Smooth muscle cell (in vitro differentiated cells): ENCODE results near the gene MAGIX. TPM values are rescaled to one million over a fixed set of nuclear protein-coding genes. Genes with fewer than 3 reads are reported as not detected.

ENCODE experiments used
- DNase-seq: peaks from one replicate; lab custom pipeline; 2025; ENCODE audit not compliant: unreplicated experiment; lab: John Stamatoyannopoulos, UW
- H2AFZ ChIP-seq: fragments of 200-600 bp; sonication (generic); 2 replicates; pipeline ENCODE4 v1.6.0; 2016; ENCODE audit warnings: antibody characterized with exemption, low read depth, mild to moderate bottlenecking
- H3F3A ChIP-seq: fragments of 200-600 bp; sonication (generic); 2 replicates; pipeline ENCODE4 v1.6.0; 2017; ENCODE audit warnings: antibody characterized with exemption, low read depth
- H3K27ac ChIP-seq: fragments of 200-600 bp; sonication (generic); 2 replicates; pipeline ENCODE4 v1.5.1; 2016; ENCODE audit warnings: low read depth, mild to moderate bottlenecking
- H3K27me3 ChIP-seq: fragments of 200-600 bp; sonication (generic); 2 replicates; pipeline ENCODE4 v1.6.1; 2016; ENCODE audit warnings: low read depth, mild to moderate bottlenecking
- H3K36me3 ChIP-seq: fragments of 200-600 bp; sonication (generic); 2 replicates; pipeline ENCODE4 v1.5.1; 2016; ENCODE audit warnings: low read depth
- H3K4me1 ChIP-seq: fragments of 200-600 bp; sonication (generic); 2 replicates; pipeline ENCODE4 v1.5.1; 2016; ENCODE audit warnings: low read depth
- H3K4me2 ChIP-seq: fragments of 200-600 bp; sonication (generic); 2 replicates; pipeline ENCODE4 v1.6.0; 2016; ENCODE audit warnings: mild to moderate bottlenecking
- H3K4me3 ChIP-seq: fragments of 200-600 bp; sonication (generic); 2 replicates; pipeline ENCODE4 v1.5.1; 2016; ENCODE audit warnings: mild to moderate bottlenecking
- H3K79me2 ChIP-seq: fragments of 200-600 bp; sonication (generic); 2 replicates; pipeline ENCODE4 v1.6.0; 2016; ENCODE audit warnings: low read depth, mild to moderate bottlenecking
- H3K9ac ChIP-seq: fragments of 200-600 bp; sonication (generic); 2 replicates; pipeline ENCODE4 v1.6.0; 2016; ENCODE audit warnings: low read depth
- H3K9me3 ChIP-seq: fragments of 200-600 bp; sonication (generic); replicated peaks from 2 replicates; pipeline ENCODE4 v1.5.1; 2016; ENCODE audit warnings: low read depth
- H4K20me1 ChIP-seq: fragments of 200-600 bp; sonication (generic); 2 replicates; pipeline ENCODE4 v1.6.0; 2016; ENCODE audit warnings: low read depth
- WGBS: methylation state at CpG from one replicate; pipeline ENCODE4 v1.1.7; 2016; ENCODE audit warnings: low lambda C conversion rate; 5-methylcytosine and 5-hydroxymethylcytosine counted together
- polyA plus RNA-seq: library from polyadenylated mRNA; unstranded; fragments of >200 nt; fragmentation: Nextera tagmentation; extraction: Ambion mirVana; gene quantifications from 2 replicates; pipeline ENCODE4 v1.2.1, GENCODE V29; 2016
- total RNA-seq: library from RNA; depleted of rRNA; stranded (reverse); fragments of >200 nt; gene quantifications from 2 replicates; pipeline ENCODE4 v1.2.3, GENCODE V29; 2014
- TF ChIP-seq, protein P1 (sequence below): fragments of 200-600 bp; sonication (generic); IDR thresholded peaks from 2 replicates; pipeline ENCODE4 v1.5.1; 2017; ENCODE audit warnings: borderline replicate concordance, mild to moderate bottlenecking, antibody characterized with exemption; ENCODE audit not compliant: insufficient read depth, poor library complexity, severe bottlenecking

The MAGIX gene
- total and polyA plus RNA-seq, 2 experiments from 2014 or later: 0.45 to 3.8 TPM

DNA sequence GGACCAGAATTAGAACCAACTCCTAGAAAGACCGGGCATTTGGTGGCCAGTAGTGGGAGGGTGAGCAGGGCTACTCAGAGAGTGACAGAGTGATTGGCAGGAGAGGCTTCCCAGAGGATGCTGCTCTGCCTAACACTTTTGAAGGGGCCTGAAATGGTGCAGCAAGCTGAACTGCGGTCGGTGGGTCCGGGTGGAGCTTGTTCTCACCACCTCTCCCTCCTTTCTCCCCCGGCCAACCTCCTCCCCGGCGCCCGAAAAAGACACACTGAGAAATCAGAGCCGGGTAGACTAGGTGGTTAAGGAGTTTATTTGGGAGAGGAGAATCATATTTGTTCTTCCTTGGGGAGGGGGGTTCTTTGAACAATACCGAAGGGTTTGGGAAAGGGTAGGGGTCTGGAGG, 25.0 kb downstream of the MAGIX start:
- Histone ChIP-seq H3K27me3 (no peaks in the 10 kb centered on the region), H3K9me3 (no peaks in the 10 kb centered on the region), H3K27ac (no peak overlapping the region), H3K4me1 (peaks cover 4% of the 10 kb centered on the region), H3K4me3 (no peak overlapping the region), H3K36me3 (no peaks in the 10 kb centered on the region), H3K4me2 (no peak overlapping the region), H3K9ac (no peak overlapping the region), H2AFZ (no peak overlapping the region), H4K20me1 (peaks cover 7% of the 10 kb centered on the region), H3F3A (no peaks in the 10 kb centered on the region), H3K79me2 (no peaks in the 10 kb centered on the region)
- TF ChIP-seq, protein P1, sequence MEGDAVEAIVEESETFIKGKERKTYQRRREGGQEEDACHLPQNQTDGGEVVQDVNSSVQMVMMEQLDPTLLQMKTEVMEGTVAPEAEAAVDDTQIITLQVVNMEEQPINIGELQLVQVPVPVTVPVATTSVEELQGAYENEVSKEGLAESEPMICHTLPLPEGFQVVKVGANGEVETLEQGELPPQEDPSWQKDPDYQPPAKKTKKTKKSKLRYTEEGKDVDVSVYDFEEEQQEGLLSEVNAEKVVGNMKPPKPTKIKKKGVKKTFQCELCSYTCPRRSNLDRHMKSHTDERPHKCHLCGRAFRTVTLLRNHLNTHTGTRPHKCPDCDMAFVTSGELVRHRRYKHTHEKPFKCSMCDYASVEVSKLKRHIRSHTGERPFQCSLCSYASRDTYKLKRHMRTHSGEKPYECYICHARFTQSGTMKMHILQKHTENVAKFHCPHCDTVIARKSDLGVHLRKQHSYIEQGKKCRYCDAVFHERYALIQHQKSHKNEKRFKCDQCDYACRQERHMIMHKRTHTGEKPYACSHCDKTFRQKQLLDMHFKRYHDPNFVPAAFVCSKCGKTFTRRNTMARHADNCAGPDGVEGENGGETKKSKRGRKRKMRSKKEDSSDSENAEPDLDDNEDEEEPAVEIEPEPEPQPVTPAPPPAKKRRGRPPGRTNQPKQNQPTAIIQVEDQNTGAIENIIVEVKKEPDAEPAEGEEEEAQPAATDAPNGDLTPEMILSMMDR: no peak
- no peak for DNase-seq
- WGBS: 79% methylated on average over 10 of the region's 10 CpGs

DNA sequence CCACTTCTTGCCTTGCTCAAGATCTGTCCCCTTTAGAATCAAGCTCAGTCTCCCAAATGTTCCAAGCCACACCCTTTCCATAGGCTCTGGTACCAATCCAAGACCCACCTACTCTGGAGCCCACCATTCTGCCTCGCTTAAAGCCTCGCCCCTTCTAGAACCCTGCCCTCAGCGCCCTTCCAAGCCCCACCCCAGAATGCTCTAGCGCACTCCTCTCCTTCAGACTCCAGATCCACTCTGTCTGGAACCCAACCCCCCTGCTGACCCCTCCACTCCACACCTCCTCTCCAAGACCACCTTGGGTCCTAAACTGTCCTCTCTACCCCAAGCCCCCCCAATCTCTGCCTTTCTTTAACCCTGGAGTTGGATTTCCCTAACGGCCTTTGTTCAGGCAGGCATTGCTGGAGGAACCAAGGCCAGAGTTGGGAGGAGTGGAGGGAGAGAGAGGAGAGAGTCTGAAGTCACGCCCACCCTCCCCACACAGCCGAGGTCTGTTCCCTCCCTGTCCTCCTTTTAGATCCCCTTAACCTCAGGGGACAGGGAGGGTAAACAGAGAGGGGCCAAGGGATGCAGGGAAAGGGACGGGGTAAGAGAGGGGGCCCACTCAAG, 26.0 kb downstream of the MAGIX start:
- DNase-seq: no peak
- H3K36me3 ChIP-seq: no peaks in the 10 kb centered on the region
- H3K27me3 ChIP-seq: no peaks in the 10 kb centered on the region
- 65% methylated on average over 8 of the region's 8 CpGs for whole genome bisulfite sequencing
- H4K20me1 ChIP-seq: peaks cover 5% of the 10 kb centered on the region
- H3K27ac ChIP-seq: no peak overlapping the region
- H3F3A ChIP-seq: no peaks in the 10 kb centered on the region
- H3K79me2 ChIP-seq: no peaks in the 10 kb centered on the region
- H3K4me3 ChIP-seq: no peak overlapping the region
- H3K9ac ChIP-seq: no peak overlapping the region
- TF ChIP-seq, protein P1: no peak
- no peak overlapping the region for H2AFZ ChIP-seq
- no peaks in the 10 kb centered on the region for H3K9me3 ChIP-seq
- peaks cover 4% of the 10 kb centered on the region for H3K4me1 ChIP-seq
- H3K4me2 ChIP-seq: no peak overlapping the region

DNA sequence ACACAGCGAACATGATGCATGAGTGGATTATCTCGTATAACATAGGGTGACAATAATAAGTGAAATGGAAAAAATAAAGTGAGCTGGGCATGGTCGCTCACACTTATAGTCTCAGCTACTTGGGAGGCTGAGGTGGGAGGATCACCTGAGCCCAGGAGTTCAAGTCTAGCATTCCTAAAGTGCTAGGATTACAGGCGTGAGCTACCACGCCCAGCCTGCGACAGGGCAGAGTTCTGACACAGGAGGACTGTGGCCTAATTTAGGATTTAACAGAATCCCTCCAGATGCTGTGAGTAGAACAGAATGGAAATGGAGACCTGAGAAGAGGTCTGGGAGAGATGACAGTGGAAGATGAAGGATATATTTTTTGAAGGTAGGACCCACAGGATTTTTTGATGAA, 27.0 kb downstream of the MAGIX start:
- no peaks in the 10 kb centered on the region for H3K27me3 ChIP-seq
- no peak overlapping the region for H2AFZ ChIP-seq
- no peaks in the 10 kb centered on the region for H3K79me2 ChIP-seq
- H3F3A ChIP-seq: no peaks in the 10 kb centered on the region
- no peak overlapping the region for H3K4me3 ChIP-seq
- H3K27ac ChIP-seq: no peak overlapping the region
- no peak overlapping the region for H3K9ac ChIP-seq
- H3K4me2 ChIP-seq: peak overlapping the region; percentile 79
- TF ChIP-seq, protein P1: no peak
- no peak for DNase-seq
- peaks cover 4% of the 10 kb centered on the region for H3K4me1 ChIP-seq
- no peaks in the 10 kb centered on the region for H3K36me3 ChIP-seq
- no peaks in the 10 kb centered on the region for H3K9me3 ChIP-seq
- no peaks in the 10 kb centered on the region for H4K20me1 ChIP-seq
- WGBS: 81% methylated on average over 6 of the region's 6 CpGs
